Panc1 (cell line): ENCODE measurements around the gene SRRT. TPM values are rescaled to one million over a fixed set of nuclear protein-coding genes. Genes with fewer than 3 reads are reported as not detected.

ENCODE experiments used
- ATAC-seq: fragments of 200-7000 bp; cut with Tn5 transposase; 2 replicates; pipeline ENCODE4 v1.9.1; 2020; ENCODE audit warnings: mild to moderate bottlenecking, moderate library complexity
- BruUV-seq: library from RNA; stranded (reverse); fragments of 400-500 nt; replicated peaks from 2 replicates; lab custom pipeline; 2021; lab: Mats Ljungman, UMichigan
- CTCF ChIA-PET: fragments of 300-600 bp; sonication (Branson Sonifier 250); formaldehyde crosslinking; loops from one replicate; lab custom pipeline; 2022; ENCODE audit warnings: antibody characterized with exemption; lab: Charles Lee
- POLR2A ChIA-PET: fragments of 300-600 bp; sonication (Branson Sonifier 250); formaldehyde crosslinking; loops from one replicate; lab custom pipeline; 2022; ENCODE audit warnings: antibody characterized with exemption; lab: Charles Lee
- DNase-seq: peaks from one replicate; pipeline ENCODE4 v3.0.0-alpha.2; 2010; ENCODE audit warnings: low read depth, low spot score
- H3K27ac ChIP-seq: 2 replicates; pipeline ENCODE4 v1.5.1; 2011; ENCODE audit warnings: mild to moderate bottlenecking, low read length, inconsistent platforms
- H3K27me3 ChIP-seq: fragments of 200-500 bp; sonication (Bioruptor generic); 2 replicates; pipeline ENCODE4 v1.6.0; 2014; ENCODE audit warnings: low read length, inconsistent platforms; ENCODE audit not compliant: control insufficient read depth, insufficient read depth
- H3K36me3 ChIP-seq: fragments of 200-500 bp; sonication (Bioruptor generic); 2 replicates; pipeline ENCODE4 v1.5.1; 2014; ENCODE audit warnings: inconsistent platforms, mild to moderate bottlenecking, low read length, moderate library complexity; ENCODE audit not compliant: control insufficient read depth, insufficient read depth
- H3K4me1 ChIP-seq: 2 replicates; pipeline ENCODE4 v1.5.1; 2011; ENCODE audit warnings: inconsistent platforms, mild to moderate bottlenecking, low read length, moderate library complexity; ENCODE audit not compliant: control insufficient read depth, insufficient read depth
- H3K4me3 ChIP-seq, 2 experiments: 2 replicates each; pipeline ENCODE4 v1.5.1; 2011 to 2012; ENCODE audit warnings: low read depth in 2 of 2, low read length in 2 of 2, mild to moderate bottlenecking in 2 of 2, inconsistent platforms in 1 of 2, moderate library complexity in 1 of 2
- H3K9me3 ChIP-seq: fragments of 200-500 bp; sonication (Bioruptor generic); 2 replicates; pipeline ENCODE4 v1.5.1; 2014; ENCODE audit warnings: low read depth, mild to moderate bottlenecking, inconsistent platforms, low read length, moderate library complexity; ENCODE audit not compliant: control insufficient read depth, insufficient read depth
- CTCF ChIP-seq: fragments of 450-650 bp; IDR thresholded peaks from 2 replicates; pipeline ENCODE4 v1.5.1; 2017; ENCODE audit warnings: mild to moderate bottlenecking
- POLR2AphosphoS5 ChIP-seq: IDR thresholded peaks from 2 replicates; pipeline ENCODE4 v1.6.1; 2012; ENCODE audit warnings: mild to moderate bottlenecking, low read depth, low read length, moderate library complexity
- REST ChIP-seq, 2 experiments: IDR thresholded peaks; 2 replicates each; pipeline ENCODE4 v1.6.1; 2011 to 2012; ENCODE audit warnings: low read depth in 2 of 2, control low read depth in 1 of 2, low read length in 1 of 2, mild to moderate bottlenecking in 1 of 2, moderate library complexity in 1 of 2; ENCODE audit not compliant: insufficient read depth in 1 of 2
- SIN3A ChIP-seq: IDR thresholded peaks from 2 replicates; pipeline ENCODE4 v1.6.1; 2012; ENCODE audit warnings: low read depth, mild to moderate bottlenecking, low read length, moderate library complexity, borderline replicate concordance; ENCODE audit not compliant: insufficient read depth
- TCF7L2 ChIP-seq: IDR thresholded peaks from 2 replicates; pipeline ENCODE4 v1.6.1; 2011; ENCODE audit warnings: mild to moderate bottlenecking, low read depth, low read length, inconsistent platforms
- in situ Hi-C: cut with HindIII; loops from 2 replicates; pipeline ENCODE4 v1.10.0; 2016; ENCODE audit warnings: low sequenced_read_pairs, low pct_unique_long_range_greater_than_20kb
- intact Hi-C: fragments of 100-400 bp; cut with micrococcal nuclease; formaldehyde crosslinking; loops from one replicate; pipeline ENCODE4 v1.10.0; 2022; ENCODE audit not compliant: unreplicated experiment
- total RNA-seq: library from RNA; stranded (reverse); gene quantifications from one replicate; pipeline ENCODE4 v1.2.1, GENCODE V29; 2021; ENCODE audit not compliant: unreplicated experiment

Gene SRRT
- total RNA-seq, 1 experiment from 2014 or later = 248 TPM

GRCh38 chr7:100865372-100865911 lies 9.5 kb upstream of the SRRT start:
- peaks cover 10% of the 10 kb centered on the region for H3K4me1 ChIP-seq
- POLR2A ChIA-PET = no interaction called here
- CTCF ChIA-PET = no interaction called here
- no TSS peak for BruUV-seq
- peaks cover 2% of the 10 kb centered on the region; the same call in 1 of the 2 replicates for H3K36me3 ChIP-seq
- H3K9me3 ChIP-seq = no peaks in the 10 kb centered on the region
- no peaks in the 10 kb centered on the region for H3K27me3 ChIP-seq
- in situ Hi-C loops = no loop called here
- TF ChIP-seq CTCF = no peak
- no peak for TF ChIP-seq REST (IDR thresholded peaks at IDR 0.05; ENCODE audit: insufficient read depth in 1 of 2, low read depth in 2 of 2, low read length in 1 of 2)
- TF ChIP-seq TCF7L2 = no peak
- TF ChIP-seq SIN3A = no peak
- TF ChIP-seq POLR2AphosphoS5 = no peak
- ATAC-seq (peak; percentile 31), DNase-seq (no peak)
- H3K27ac ChIP-seq = no peak overlapping the region
- intact Hi-C loops = no loop called here
- H3K4me3 ChIP-seq = no peak overlapping the region

GRCh38 chr7:100865938-100866728 lies 8.8 kb upstream of the SRRT start:
- TSS peak; percentile 83 for BruUV-seq

More at GRCh38 chr7:100865938-100866728, 8.8 kb upstream of the SRRT start:
- H3K27ac ChIP-seq = no peak overlapping the region
- ChIA-PET POLR2A (interaction anchor here (0.5 kb wide), 1 partner anchor 29 kb away, joined by 12 read pairs; no protein-coding TSS in a partner anchor), CTCF (no interaction called here)
- peaks cover 2% of the 10 kb centered on the region; the same call in 1 of the 2 replicates for H3K36me3 ChIP-seq
- intact Hi-C loops = no loop called here
- no peak for DNase-seq
- H3K27me3 ChIP-seq = no peaks in the 10 kb centered on the region
- TF ChIP-seq TCF7L2 = no peak
- no peak for TF ChIP-seq SIN3A
- no peak for TF ChIP-seq POLR2AphosphoS5
- no peak for TF ChIP-seq REST (IDR thresholded peaks at IDR 0.05; ENCODE audit: insufficient read depth in 1 of 2, low read depth in 2 of 2, low read length in 1 of 2)
- TF ChIP-seq CTCF = no peak
- in situ Hi-C loops = no loop called here
- ATAC-seq = no peak
- H3K4me3 ChIP-seq = no peak overlapping the region
- peaks cover 10% of the 10 kb centered on the region for H3K4me1 ChIP-seq
- H3K9me3 ChIP-seq = no peaks in the 10 kb centered on the region
